ENCODE measurements around the gene SGF29.

- TF ChIP-seq, protein P1, sequence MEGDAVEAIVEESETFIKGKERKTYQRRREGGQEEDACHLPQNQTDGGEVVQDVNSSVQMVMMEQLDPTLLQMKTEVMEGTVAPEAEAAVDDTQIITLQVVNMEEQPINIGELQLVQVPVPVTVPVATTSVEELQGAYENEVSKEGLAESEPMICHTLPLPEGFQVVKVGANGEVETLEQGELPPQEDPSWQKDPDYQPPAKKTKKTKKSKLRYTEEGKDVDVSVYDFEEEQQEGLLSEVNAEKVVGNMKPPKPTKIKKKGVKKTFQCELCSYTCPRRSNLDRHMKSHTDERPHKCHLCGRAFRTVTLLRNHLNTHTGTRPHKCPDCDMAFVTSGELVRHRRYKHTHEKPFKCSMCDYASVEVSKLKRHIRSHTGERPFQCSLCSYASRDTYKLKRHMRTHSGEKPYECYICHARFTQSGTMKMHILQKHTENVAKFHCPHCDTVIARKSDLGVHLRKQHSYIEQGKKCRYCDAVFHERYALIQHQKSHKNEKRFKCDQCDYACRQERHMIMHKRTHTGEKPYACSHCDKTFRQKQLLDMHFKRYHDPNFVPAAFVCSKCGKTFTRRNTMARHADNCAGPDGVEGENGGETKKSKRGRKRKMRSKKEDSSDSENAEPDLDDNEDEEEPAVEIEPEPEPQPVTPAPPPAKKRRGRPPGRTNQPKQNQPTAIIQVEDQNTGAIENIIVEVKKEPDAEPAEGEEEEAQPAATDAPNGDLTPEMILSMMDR (IDR thresholded peaks at IDR 0.05; ENCODE audit: low read length), result no peak
- TF ChIP-seq EZH2 (optimal IDR thresholded peaks at IDR 0.05; ENCODE audit: low read depth, low read length), result no peak
Observed at GRCh38 chr16:28528463-28528867, 25.3 kb upstream of the SGF29 start.
